Measurements from ENCODE around the gene TRIML1.

DNA sequence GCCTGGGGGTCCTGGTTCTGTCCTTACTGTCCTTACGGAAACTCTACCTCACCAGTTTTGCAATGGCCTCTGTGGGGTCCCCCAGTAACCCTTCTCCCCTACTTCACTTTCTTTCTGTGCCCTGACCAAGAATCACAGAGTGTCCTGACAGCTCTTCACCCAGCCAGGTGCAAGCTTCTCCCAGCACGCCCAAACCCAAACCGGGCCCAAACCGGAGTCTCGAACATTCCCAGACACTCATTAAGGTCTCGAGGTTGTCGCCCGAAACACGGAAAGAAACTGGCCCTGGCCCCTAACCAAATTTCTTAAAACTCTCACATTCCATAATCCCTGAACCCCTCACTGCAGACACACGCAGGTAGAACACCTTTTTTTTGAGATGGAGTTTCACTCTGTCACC lies 19.1 kb downstream of the TRIML1 start:
- TF ChIP-seq GATA2 (IDR thresholded peaks at IDR 0.05; ENCODE audit: low read depth, low read length) (no peak), GATA3 (IDR thresholded peaks at IDR 0.05; ENCODE audit: low read depth, low read length) (no peak)
